SK-N-SH (cell line): ENCODE measurements around the gene TMEM187. TPM values are rescaled to one million over a fixed set of nuclear protein-coding genes. Genes with fewer than 3 reads are reported as not detected.

Source experiments
- CTCF ChIA-PET: fragments of 300-600, 350-600 bp; formaldehyde crosslinking; extraction: SDS; loops from one replicate; lab custom pipeline; 2021; lab: Yijun Ruan, JAX
- POLR2A ChIA-PET: fragments of 350-600 bp; sonication (Branson Sonifier 250); formaldehyde crosslinking; extraction: SDS; loops from one replicate; lab custom pipeline; 2020; ENCODE audit warnings: antibody characterized with exemption, inconsistent platforms; lab: Yijun Ruan, JAX
- DNase-seq: peaks from one replicate; pipeline ENCODE4 v3.0.0; 2012
- H2AFZ ChIP-seq: fragments of 200-600 bp; sonication (generic); 2 replicates; pipeline ENCODE4 v1.8.1; 2016; ENCODE audit warnings: antibody characterized with exemption, mild to moderate bottlenecking, low read depth
- H3F3A ChIP-seq: fragments of 200-600 bp; sonication (generic); replicated peaks from 2 replicates; pipeline ENCODE3; 2016; ENCODE audit warnings: antibody characterized with exemption, mild to moderate bottlenecking; ENCODE audit not compliant: insufficient read depth
- H3K27ac ChIP-seq, 2 experiments: fragments of 200-500 bp in 1 of 2; fragments of 200-600 bp in 1 of 2; sonication (Bioruptor generic) in 1 of 2; sonication (generic), shearing (Covaris generic) in 1 of 2; 2 replicates each; pipeline versions ENCODE4 v1.5.1 to v1.6.1; 2014 to 2016; ENCODE audit warnings: low read depth in 2 of 2, inconsistent platforms in 1 of 2, low read length in 1 of 2, mild to moderate bottlenecking in 1 of 2, mixed read lengths in 1 of 2
- H3K27me3 ChIP-seq: fragments of 200-600 bp; sonication (generic), shearing (Covaris generic); 2 replicates; pipeline ENCODE4 v1.6.1; 2016; ENCODE audit warnings: mixed run types; ENCODE audit not compliant: insufficient read depth
- H3K36me3 ChIP-seq, 2 experiments: fragments of 200-500 bp in 1 of 2; fragments of 200-600 bp in 1 of 2; sonication (Bioruptor generic) in 1 of 2; sonication (generic) in 1 of 2; replicated peaks in 1 of 2; 2 replicates each; pipeline versions ENCODE3 to v1.5.1; 2014 to 2016; ENCODE audit warnings: low read length in 1 of 2, mild to moderate bottlenecking in 1 of 2; ENCODE audit not compliant: insufficient read depth in 2 of 2, control insufficient read depth in 1 of 2
- H3K4me1 ChIP-seq, 2 experiments: fragments of 200-500 bp in 1 of 2; fragments of 200-600 bp in 1 of 2; sonication (Bioruptor generic) in 1 of 2; sonication (generic), shearing (Covaris generic) in 1 of 2; 2 replicates each; pipeline versions ENCODE4 v1.5.1 to v1.6.1; 2014 to 2016; ENCODE audit warnings: low read depth in 1 of 2, low read length in 1 of 2, mixed run types in 1 of 2; ENCODE audit not compliant: insufficient read depth in 2 of 2, control insufficient read depth in 1 of 2
- H3K4me2 ChIP-seq: fragments of 200-600 bp; sonication (generic), shearing (Covaris generic); 2 replicates; pipeline ENCODE4 v1.6.1; 2017; ENCODE audit warnings: mixed run types
- H3K4me3 ChIP-seq, 2 experiments: fragments of 200-500 bp in 1 of 2; fragments of 200-600 bp in 1 of 2; sonication (Bioruptor generic) in 1 of 2; sonication (generic), shearing (Covaris generic) in 1 of 2; 2 replicates each; pipeline versions ENCODE4 v1.5.1 to v1.8.1; 2014 to 2016; ENCODE audit warnings: low read depth in 2 of 2, inconsistent platforms in 1 of 2, low read length in 1 of 2, mild to moderate bottlenecking in 1 of 2, mixed read lengths in 1 of 2, moderate library complexity in 1 of 2
- H3K79me2 ChIP-seq: fragments of 200-600 bp; sonication (generic); 2 replicates; pipeline ENCODE4 v1.8.1; 2017; ENCODE audit warnings: mild to moderate bottlenecking; ENCODE audit not compliant: insufficient read depth
- H3K9ac ChIP-seq: fragments of 200-600 bp; sonication (generic); 2 replicates; pipeline ENCODE4 v1.6.1; 2017; ENCODE audit warnings: mixed run types
- H3K9me2 ChIP-seq: fragments of 200-600 bp; sonication (generic); 2 replicates; pipeline ENCODE4 v1.6.1; 2017; ENCODE audit warnings: mixed run types
- H3K9me3 ChIP-seq: fragments of 200-600 bp; sonication (generic); 2 replicates; pipeline ENCODE4 v1.6.1; 2017; ENCODE audit warnings: mixed run types, mild to moderate bottlenecking, moderate library complexity
- H4K20me1 ChIP-seq: fragments of 200-600 bp; sonication (generic); 2 replicates; pipeline ENCODE4 v1.6.1; 2017; ENCODE audit warnings: mild to moderate bottlenecking, mixed run types; ENCODE audit not compliant: insufficient read depth
- CHD2 ChIP-seq: fragments of 150-350 bp; IDR thresholded peaks from 2 replicates; pipeline ENCODE4 v1.6.1; 2018; ENCODE audit warnings: low read length; ENCODE audit not compliant: partially characterized antibody
- ELF1 ChIP-seq: IDR thresholded peaks from 2 replicates; pipeline ENCODE4 v1.4.0; 2012
- EP300 ChIP-seq, 2 experiments: IDR thresholded peaks; 2 replicates each; pipeline versions ENCODE4 v1.4.0 to v1.6.1; 2012; ENCODE audit warnings: borderline replicate concordance in 1 of 2, low read depth in 1 of 2, low read length in 1 of 2
- JUND ChIP-seq: IDR thresholded peaks from 2 replicates; pipeline ENCODE4 v1.4.0; 2012
- MEF2A ChIP-seq: IDR thresholded peaks from 2 replicates; pipeline ENCODE4 v1.4.0; 2012; ENCODE audit warnings: low read depth, borderline replicate concordance
- NRF1 ChIP-seq: IDR thresholded peaks from 2 replicates; pipeline ENCODE4 v1.6.1; 2012; ENCODE audit warnings: low read depth, mild to moderate bottlenecking, low read length
- PBX3 ChIP-seq: IDR thresholded peaks from 2 replicates; pipeline ENCODE4; 2012
- POLR2AphosphoS5 ChIP-seq: IDR thresholded peaks from 2 replicates; pipeline ENCODE4 v1.6.1; 2012; ENCODE audit warnings: low read depth, low read length
- RAD21 ChIP-seq: IDR thresholded peaks from 2 replicates; pipeline ENCODE4 v1.6.1; 2012; ENCODE audit warnings: mild to moderate bottlenecking, low read length
- SIN3A ChIP-seq: IDR thresholded peaks from 2 replicates; pipeline ENCODE4 v1.6.1; 2012; ENCODE audit warnings: low read depth, mild to moderate bottlenecking, low read length, moderate library complexity, borderline replicate concordance
- TCF12 ChIP-seq: IDR thresholded peaks from 2 replicates; pipeline ENCODE4 v1.4.0; 2012
- TEAD4 ChIP-seq: IDR thresholded peaks from 2 replicates; pipeline ENCODE4 v1.4.0; 2012; ENCODE audit warnings: mild to moderate bottlenecking, borderline replicate concordance; ENCODE audit not compliant: insufficient read depth
- USF1 ChIP-seq: IDR thresholded peaks from 2 replicates; pipeline ENCODE4 v1.4.0; 2012; ENCODE audit warnings: low read depth, borderline replicate concordance
- WGBS: methylation state at CpG from one replicate; pipeline ENCODE4 v1.1.6; 2017; ENCODE audit warnings: low lambda C conversion rate; 5-methylcytosine and 5-hydroxymethylcytosine counted together
- polyA plus RNA-seq, 3 experiments: library from polyadenylated mRNA; depleted of rRNA; stranded (reverse); fragments of >200 nt; gene quantifications; 2 replicates each; pipeline ENCODE4 v1.2.3, GENCODE V29; 2012

Gene TMEM187
- polyA plus RNA-seq, 1 of the 3 experiments (the other 2 are of a cell fraction): 10.9 TPM

GRCh38 chrX:153967536-153968224 is 4.9 kb upstream of the TMEM187 start:
- no peaks in the 10 kb centered on the region for H3K9me3 ChIP-seq
- no peak overlapping the region for H3K4me3 ChIP-seq
- no peak overlapping the region; a peak in 1 of 4 replicates for H3K27ac ChIP-seq
- no peaks in the 10 kb centered on the region for H3F3A ChIP-seq
- peaks cover 72% of the 10 kb centered on the region for H4K20me1 ChIP-seq
- ChIA-PET POLR2A (no interaction called here), CTCF (interaction anchor here (0.6 to 11.6 kb wide), 8 partner anchors 10 to 349 kb away, joined by 3 to 179 read pairs (median 6); partner anchors contain the start of genes PLXNB3 and RENBP)
- DNase-seq: no peak
- no peak overlapping the region for H3K9ac ChIP-seq
- no peaks in the 10 kb centered on the region for H3K9me2 ChIP-seq
- no peak for TF ChIP-seq NRF1
- TF ChIP-seq TCF12: no peak
- TF ChIP-seq RAD21: no peak
- no peak for TF ChIP-seq SIN3A
- TF ChIP-seq ELF1: no peak
- H3K36me3 ChIP-seq: peaks cover 6 to 23% of the 10 kb centered on the region in 2 experiments
- peaks cover 80% of the 10 kb centered on the region for H3K79me2 ChIP-seq
- WGBS: 89% methylated on average over 9 of the region's 16 CpGs
- H3K4me2 ChIP-seq: peak overlapping the region; percentile 80; the same call in 1 of the 2 replicates
- H3K4me1 ChIP-seq: peaks cover 16 to 35% of the 10 kb centered on the region in 2 experiments; a peak in 2 of 4 replicates
- H2AFZ ChIP-seq: no peak overlapping the region
- no peaks in the 10 kb centered on the region for H3K27me3 ChIP-seq

GRCh38 chrX:153968255-153968654 is 4.3 kb upstream of the TMEM187 start:
- H3K27ac ChIP-seq: no peak overlapping the region
- peaks cover 6 to 17% of the 10 kb centered on the region in 2 experiments for H3K36me3 ChIP-seq
- WGBS: 81% methylated on average over 7 of the region's 9 CpGs
- peak overlapping the region; percentile 80 for H3K4me2 ChIP-seq
- POLR2A ChIA-PET: no interaction called here
- peaks cover 67% of the 10 kb centered on the region for H4K20me1 ChIP-seq
- H3K9me3 ChIP-seq: no peaks in the 10 kb centered on the region
- no peak overlapping the region for H2AFZ ChIP-seq
- H3K9ac ChIP-seq: peak overlapping the region; percentile 98; the same call in 1 of the 2 replicates
- no peak for DNase-seq
- no peak for TF ChIP-seq EP300 (IDR thresholded peaks at IDR 0.05; ENCODE audit: borderline replicate concordance in 1 of 2, low read depth in 1 of 2, low read length in 1 of 2)
- no peak for TF ChIP-seq MEF2A
- no peak for TF ChIP-seq RAD21
- no peak for TF ChIP-seq TCF12
- no peak for TF ChIP-seq CHD2
- no peak for TF ChIP-seq USF1
- TF ChIP-seq JUND: no peak
- no peak for TF ChIP-seq TEAD4
- TF ChIP-seq PBX3: no peak
- no peak for TF ChIP-seq POLR2AphosphoS5
- TF ChIP-seq, all 33 proteins: peak for 0
- CTCF ChIA-PET: interaction anchor here (0.6 to 11.6 kb wide), 7 partner anchors 10 to 405 kb away, joined by 3 to 179 read pairs (median 6); partner anchors contain the start of genes PLXNB3 and RENBP
- no peaks in the 10 kb centered on the region for H3K9me2 ChIP-seq
- peaks cover 78% of the 10 kb centered on the region for H3K79me2 ChIP-seq
- no peaks in the 10 kb centered on the region for H3K27me3 ChIP-seq
- peaks cover 16 to 37% of the 10 kb centered on the region in 2 experiments; a peak in 2 of 4 replicates for H3K4me1 ChIP-seq
- peaks cover 6% of the 10 kb centered on the region for H3F3A ChIP-seq
- H3K4me3 ChIP-seq: peak overlapping the region; percentile 90 to 98; a peak in 2 of 4 replicates
